Neural progenitor cell (in vitro differentiated cells): ENCODE data around the gene CLDN20. TPM values are rescaled to one million over a fixed set of nuclear protein-coding genes. Genes with fewer than 3 reads are reported as not detected.
"Not testable (repeated sequence)": the region's sequence is repeated elsewhere in the genome, so short reads cannot be mapped to it uniquely, and the experiment has no call there.

Experiments used
- DNase-seq: peaks from one replicate; pipeline ENCODE4 v3.0.0-alpha.2; 2016; ENCODE audit warnings: low spot score
- H2AFZ ChIP-seq: fragments of 200-600 bp; sonication (generic); replicated peaks from 2 replicates; pipeline ENCODE4 v1.6.1; 2016; ENCODE audit warnings: antibody characterized with exemption
- H3F3A ChIP-seq: fragments of 200-600 bp; sonication (generic); 2 replicates; pipeline ENCODE4 v1.6.1; 2016; ENCODE audit warnings: antibody characterized with exemption, low read depth
- H3K27ac ChIP-seq: fragments of 200-600 bp; sonication (generic); 2 replicates; pipeline ENCODE4 v1.5.1; 2016; ENCODE audit warnings: mild to moderate bottlenecking
- H3K27me3 ChIP-seq: fragments of 200-600 bp; sonication (generic); 2 replicates; pipeline ENCODE4 v1.6.1; 2016; ENCODE audit warnings: mild to moderate bottlenecking, moderate library complexity
- H3K36me3 ChIP-seq: fragments of 200-600 bp; sonication (generic); 2 replicates; pipeline ENCODE4 v1.5.1; 2016
- H3K4me1 ChIP-seq: fragments of 200-600 bp; sonication (generic); 2 replicates; pipeline ENCODE4 v1.6.1; 2016; ENCODE audit warnings: mixed run types
- H3K4me2 ChIP-seq: fragments of 200-600 bp; sonication (generic); 2 replicates; pipeline ENCODE4 v1.6.1; 2016
- H3K4me3 ChIP-seq: fragments of 200-600 bp; sonication (generic); 2 replicates; pipeline ENCODE4 v1.5.1; 2016
- H3K79me2 ChIP-seq: fragments of 200-600 bp; sonication (generic); 2 replicates; pipeline ENCODE4 v1.6.1; 2016; ENCODE audit warnings: low read depth
- H3K9ac ChIP-seq: fragments of 200-600 bp; sonication (generic); 2 replicates; pipeline ENCODE4 v1.6.1; 2016
- H3K9me3 ChIP-seq: fragments of 200-600 bp; sonication (generic); 2 replicates; pipeline ENCODE4 v1.5.1; 2016; ENCODE audit warnings: low read depth
- H4K20me1 ChIP-seq: fragments of 200-600 bp; sonication (generic); 2 replicates; pipeline ENCODE4 v1.6.1; 2016; ENCODE audit warnings: low read depth
- H3K27ac Mint-ChIP-seq: 3 replicates; pipeline ENCODE4 v1.8.0; 2021; ENCODE audit warnings: mixed read lengths
- H3K27me3 Mint-ChIP-seq: 2 replicates; pipeline ENCODE4 v1.8.0; 2022; ENCODE audit warnings: low read depth, mild to moderate bottlenecking, inconsistent platforms, moderate library complexity, mixed read lengths; ENCODE audit not compliant: insufficient read depth
- H3K36me3 Mint-ChIP-seq: 3 replicates; pipeline ENCODE4 v1.8.0; 2021; ENCODE audit warnings: mixed read lengths
- H3K4me1 Mint-ChIP-seq: 3 replicates; pipeline ENCODE4 v1.8.0; 2021; ENCODE audit warnings: mixed read lengths
- H3K4me3 Mint-ChIP-seq: 3 replicates; pipeline ENCODE4 v1.8.0; 2021; ENCODE audit warnings: mild to moderate bottlenecking, moderate library complexity, mixed read lengths
- H3K9me3 Mint-ChIP-seq: 3 replicates; pipeline ENCODE4 v1.8.0; 2020; ENCODE audit warnings: mixed read lengths
- CTCF ChIP-seq: fragments of 200-600 bp; sonication (generic); IDR thresholded peaks from 2 replicates; pipeline ENCODE4 v1.5.1; 2017; ENCODE audit warnings: antibody characterized with exemption, mild to moderate bottlenecking
- EZH2 ChIP-seq: fragments of 200-600 bp; sonication (generic); IDR thresholded peaks from 2 replicates; pipeline ENCODE4 v1.6.1; 2017; ENCODE audit warnings: antibody characterized with exemption, mild to moderate bottlenecking, moderate library complexity
- EZH2phosphoT487 ChIP-seq: fragments of 200-600 bp; sonication (generic); IDR thresholded peaks from 2 replicates; pipeline ENCODE4 v1.6.1; 2017; ENCODE audit warnings: antibody characterized with exemption
- total RNA-seq: library from RNA; depleted of rRNA; stranded (reverse); fragments of >200 nt; gene quantifications from 2 replicates; pipeline ENCODE4 v1.2.3, GENCODE V29; 2015; ENCODE audit warnings: low replicate concordance

CLDN20 gene
- total RNA-seq, 1 donor from 2014 or later = not detected

GRCh38 chr6:155227046-155227445 lies 36.8 kb upstream of the CLDN20 start:
- Mint-ChIP-seq H3K9me3 (peaks cover 9% of the 10 kb centered on the region), H3K4me3 (no peak overlapping the region), H3K27ac (peak overlapping the region; percentile 73), H3K27me3 (peaks cover 2% of the 10 kb centered on the region), H3K36me3 (peaks cover 27% of the 10 kb centered on the region), H3K4me1 (peaks cover 27% of the 10 kb centered on the region)
- H3K27me3 ChIP-seq = no peaks in the 10 kb centered on the region
- peaks cover 22% of the 10 kb centered on the region for H3F3A ChIP-seq
- peak overlapping the region; percentile 22 for H3K4me2 ChIP-seq
- H2AFZ ChIP-seq = no peak overlapping the region
- no peaks in the 10 kb centered on the region for H4K20me1 ChIP-seq
- no peaks in the 10 kb centered on the region for H3K9me3 ChIP-seq
- H3K27ac ChIP-seq = peak overlapping the region; percentile 95
- H3K36me3 ChIP-seq = no peaks in the 10 kb centered on the region
- H3K9ac ChIP-seq = no peak overlapping the region
- no peaks in the 10 kb centered on the region for H3K79me2 ChIP-seq
- peaks cover 33% of the 10 kb centered on the region for H3K4me1 ChIP-seq
- peak; percentile 76 for DNase-seq
- H3K4me3 ChIP-seq = peak overlapping the region; percentile 9
- TF ChIP-seq CTCF (no peak), EZH2phosphoT487 (no peak)

GRCh38 chr6:155228546-155229166 lies 35.2 kb upstream of the CLDN20 start:
- H3K36me3 Mint-ChIP-seq = peaks cover 29% of the 10 kb centered on the region
- TF ChIP-seq EZH2phosphoT487 (no peak), CTCF (no peak), EZH2 (no peak)
- Histone ChIP-seq H3K36me3 (no peaks in the 10 kb centered on the region), H3K4me3 (no peak overlapping the region), H3F3A (peaks cover 22% of the 10 kb centered on the region), H3K79me2 (no peaks in the 10 kb centered on the region), H3K9ac (no peak overlapping the region), H4K20me1 (no peaks in the 10 kb centered on the region), H3K4me1 (peaks cover 33% of the 10 kb centered on the region), H2AFZ (no peak overlapping the region), H3K27me3 (no peaks in the 10 kb centered on the region), H3K27ac (no peak overlapping the region), H3K4me2 (no peak overlapping the region), H3K9me3 (no peaks in the 10 kb centered on the region)
- H3K27me3 Mint-ChIP-seq = peaks cover 2% of the 10 kb centered on the region
- peaks cover 21% of the 10 kb centered on the region for H3K4me1 Mint-ChIP-seq
- H3K4me3 Mint-ChIP-seq = no peak overlapping the region
- no peak for DNase-seq
- no peak overlapping the region for H3K27ac Mint-ChIP-seq
- peaks cover 9% of the 10 kb centered on the region for H3K9me3 Mint-ChIP-seq

- not testable (repeated sequence) for H3K27me3 ChIP-seq, H3K9me3 ChIP-seq, H3K4me3 Mint-ChIP-seq, H3K9ac ChIP-seq, H3K36me3 ChIP-seq, H3K79me2 ChIP-seq, H3K27me3 Mint-ChIP-seq, DNase-seq, H4K20me1 ChIP-seq, H3K4me2 ChIP-seq, H3K4me3 ChIP-seq, H2AFZ ChIP-seq, H3K9me3 Mint-ChIP-seq, H3K27ac Mint-ChIP-seq, H3K27ac ChIP-seq
- Histone ChIP-seq H3F3A (peaks cover 22% of the 10 kb centered on the region), H3K4me1 (peaks cover 28% of the 10 kb centered on the region)
- peaks cover 37% of the 10 kb centered on the region for H3K36me3 Mint-ChIP-seq
- peaks cover 15% of the 10 kb centered on the region for H3K4me1 Mint-ChIP-seq
Observed at GRCh38 chr6:155230975-155231374, 32.8 kb upstream of the CLDN20 start.

GRCh38 chr6:155232848-155233247 lies 31.0 kb upstream of the CLDN20 start:
- Mint-ChIP-seq H3K27ac (no peak overlapping the region), H3K4me3 (no peak overlapping the region), H3K27me3 (peaks cover 7% of the 10 kb centered on the region), H3K36me3 (peaks cover 41% of the 10 kb centered on the region), H3K9me3 (peaks cover 16% of the 10 kb centered on the region), H3K4me1 (peaks cover under 1% of the 10 kb centered on the region)
- no peak overlapping the region for H3K9ac ChIP-seq
- H3K4me1 ChIP-seq = peaks cover 9% of the 10 kb centered on the region
- TF ChIP-seq EZH2 (no peak), CTCF (no peak), EZH2phosphoT487 (no peak)
- DNase-seq = no peak
- H3K4me3 ChIP-seq = no peak overlapping the region
- no peaks in the 10 kb centered on the region for H3K9me3 ChIP-seq
- H3K27me3 ChIP-seq = no peaks in the 10 kb centered on the region
- H3F3A ChIP-seq = peaks cover 4% of the 10 kb centered on the region
- H2AFZ ChIP-seq = no peak overlapping the region
- no peaks in the 10 kb centered on the region for H3K36me3 ChIP-seq
- no peaks in the 10 kb centered on the region for H4K20me1 ChIP-seq
- no peak overlapping the region for H3K4me2 ChIP-seq
- no peak overlapping the region for H3K27ac ChIP-seq
- H3K79me2 ChIP-seq = no peaks in the 10 kb centered on the region
